ENCODE measurements around the gene CHD9.
"Not testable (repeated sequence)": the region's sequence is repeated elsewhere in the genome, so short reads cannot be mapped to it uniquely, and the experiment has no call there.

Gene CHD9

GRCh38 chr16:53047515-53047914 lies 7.3 kb upstream of the CHD9 start:
- not testable (repeated sequence) for DNase-seq

DNA sequence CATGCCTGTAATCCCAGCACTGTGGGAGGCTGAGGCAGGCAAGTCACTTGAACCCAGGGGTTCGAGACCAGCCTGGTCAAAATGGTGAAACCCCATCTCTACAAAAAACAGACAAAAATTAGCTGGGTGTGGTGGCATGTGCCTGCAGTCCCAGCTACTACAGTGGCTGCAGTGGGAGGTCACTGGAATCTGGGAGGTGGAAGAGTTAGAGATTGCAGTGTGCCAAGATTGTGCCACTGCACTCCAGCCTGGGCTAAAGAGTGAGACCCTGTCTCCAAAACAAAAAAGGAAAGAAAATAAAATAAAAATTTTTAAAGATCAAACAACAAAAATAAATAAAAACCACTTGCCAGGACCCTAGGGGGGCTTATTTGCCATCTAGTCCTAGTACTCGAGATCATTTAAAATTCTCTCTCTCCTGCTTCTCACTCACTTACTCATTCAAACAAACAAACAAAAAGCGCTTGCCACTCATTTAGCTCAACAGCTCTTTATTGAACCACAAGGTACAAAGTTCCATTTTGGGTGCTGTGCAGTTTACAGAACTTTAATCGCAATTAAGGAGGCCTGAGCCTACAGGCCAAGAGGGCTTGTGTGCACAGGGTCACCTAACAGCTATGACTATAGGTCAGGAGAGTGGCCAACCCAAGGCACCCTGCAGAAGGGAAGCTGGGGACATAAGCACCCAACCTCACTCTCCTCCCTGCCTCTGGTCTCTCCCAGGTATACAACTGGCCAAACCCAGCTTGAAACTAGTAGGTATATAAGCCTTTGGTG lies 6.5 kb upstream of the CHD9 start:
- no peak for DNase-seq

DNA sequence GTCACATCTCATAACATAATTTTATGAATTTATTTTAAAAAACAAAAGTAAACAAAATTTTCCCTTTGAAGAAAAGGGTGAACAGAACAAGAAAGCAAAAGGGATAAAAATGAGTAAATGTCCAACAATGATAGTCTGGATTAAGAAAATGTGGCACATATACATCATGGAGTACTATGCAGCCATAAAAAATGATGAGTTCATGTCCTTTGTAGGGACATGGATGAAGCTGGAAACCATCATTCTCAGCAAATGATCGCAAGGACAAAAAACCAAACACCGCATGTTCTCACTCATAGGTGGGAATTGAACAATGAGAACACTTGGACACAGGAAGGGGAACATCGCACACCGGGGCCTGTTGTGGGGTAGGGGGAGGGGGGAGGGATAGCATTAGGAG lies 3.5 kb upstream of the CHD9 start:
- DNase-seq, result not testable (repeated sequence)

GRCh38 chr16:53052519-53053501 lies 2.0 kb upstream of the CHD9 start, which contains the start of gene CHD9NB:
Gene CHD9NB (minus strand): TSS chr16:53052897. CDS start chr16:53044158, 8,739 bp downstream.
- DNase-seq, result no peak

GRCh38 chr16:53053967-53054669 lies 673 bp upstream of the CHD9 start:
- DNase-seq, result no peak

DNA sequence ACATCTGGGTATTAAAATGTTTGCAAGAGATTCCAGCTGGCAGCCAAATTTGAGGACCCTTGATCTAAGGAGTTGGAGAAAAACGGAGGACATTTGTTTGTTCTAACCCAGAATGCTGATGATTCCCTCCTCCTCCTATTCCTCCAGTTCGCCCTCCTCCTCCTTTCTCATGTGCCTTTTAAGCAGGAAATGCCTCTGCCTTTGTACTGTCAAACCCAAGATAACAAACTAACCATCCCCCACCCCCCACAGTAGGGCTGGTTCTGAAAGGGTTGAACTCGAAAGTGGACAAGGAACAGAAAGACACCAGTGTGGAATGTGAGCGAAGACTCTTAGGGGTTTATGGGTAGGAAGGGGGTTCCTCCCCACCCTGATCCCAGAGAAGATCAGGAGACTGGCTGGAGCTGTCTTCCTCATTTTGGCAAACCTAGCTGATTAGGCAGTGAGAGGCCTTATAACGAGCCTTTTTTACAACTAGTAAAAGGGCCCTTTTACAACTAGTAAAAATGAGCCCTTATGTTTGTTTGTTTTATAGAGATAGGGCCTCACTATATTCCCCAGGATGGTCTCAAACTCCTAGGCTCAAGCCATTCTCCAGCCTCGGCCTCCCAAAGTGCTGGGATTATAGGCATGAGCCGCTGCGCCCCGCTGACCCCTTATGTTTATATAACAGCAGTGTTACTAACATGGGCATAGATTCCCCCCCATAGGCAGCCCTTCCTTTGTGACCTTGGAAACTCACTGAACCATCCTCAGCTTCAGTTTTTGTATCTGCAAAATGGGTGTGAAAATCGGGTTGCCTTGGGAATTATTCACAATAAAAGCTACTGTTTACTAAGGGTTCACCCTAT lies 975 bp downstream of the CHD9 start:
- DNase-seq, result no peak

- no peak for DNase-seq
Measured at GRCh38 chr16:53056392-53056881, 1.6 kb downstream of the CHD9 start.

GRCh38 chr16:53057658-53058057 lies 2.9 kb downstream of the CHD9 start:
- DNase-seq, result no peak

DNA sequence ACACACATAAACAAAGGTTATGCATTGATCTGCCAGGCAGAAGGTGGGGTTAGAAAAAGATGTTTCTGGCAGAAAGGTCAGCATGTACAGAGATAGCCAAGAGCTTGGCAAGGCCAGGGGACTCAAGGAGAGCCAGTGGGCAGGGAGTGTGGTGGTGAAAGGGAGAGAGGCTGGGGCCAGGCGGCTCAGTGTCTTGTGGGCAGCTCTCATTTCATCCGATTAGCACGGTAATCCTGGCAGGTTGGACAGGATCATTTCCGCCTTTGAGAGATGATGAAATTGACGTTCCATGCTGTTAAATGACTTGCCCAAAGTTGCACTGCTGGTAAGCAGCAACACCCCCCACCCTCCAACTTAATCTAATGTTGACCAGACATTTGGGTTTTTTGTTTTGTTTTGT lies 3.6 kb downstream of the CHD9 start:
- DNase-seq, result no peak

- DNase-seq, result no peak
Measured at GRCh38 chr16:53058882-53059281, 4.1 kb downstream of the CHD9 start.

- DNase-seq, result no peak
Measured at GRCh38 chr16:53059672-53060071, 4.9 kb downstream of the CHD9 start.

DNA sequence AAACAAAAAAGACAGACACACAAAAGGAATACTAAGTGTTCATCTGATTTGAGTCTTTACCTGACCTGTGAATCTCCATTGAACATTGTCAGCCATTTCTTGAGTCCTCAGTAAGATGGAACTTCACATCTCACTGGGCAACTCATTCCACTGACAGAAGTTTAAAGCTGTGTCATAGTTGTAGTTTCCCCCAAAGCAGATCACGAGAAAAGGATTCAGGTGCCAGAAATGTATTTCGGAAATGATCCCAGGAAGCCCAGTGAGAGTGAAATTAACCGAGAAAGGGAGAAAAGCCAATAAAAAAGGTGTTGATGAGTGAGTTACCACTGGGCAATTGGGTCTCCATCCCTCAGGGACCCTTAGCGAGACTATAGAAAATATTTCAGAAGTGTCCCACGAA lies 6.5 kb downstream of the CHD9 start:
- DNase-seq, result no peak

DNA sequence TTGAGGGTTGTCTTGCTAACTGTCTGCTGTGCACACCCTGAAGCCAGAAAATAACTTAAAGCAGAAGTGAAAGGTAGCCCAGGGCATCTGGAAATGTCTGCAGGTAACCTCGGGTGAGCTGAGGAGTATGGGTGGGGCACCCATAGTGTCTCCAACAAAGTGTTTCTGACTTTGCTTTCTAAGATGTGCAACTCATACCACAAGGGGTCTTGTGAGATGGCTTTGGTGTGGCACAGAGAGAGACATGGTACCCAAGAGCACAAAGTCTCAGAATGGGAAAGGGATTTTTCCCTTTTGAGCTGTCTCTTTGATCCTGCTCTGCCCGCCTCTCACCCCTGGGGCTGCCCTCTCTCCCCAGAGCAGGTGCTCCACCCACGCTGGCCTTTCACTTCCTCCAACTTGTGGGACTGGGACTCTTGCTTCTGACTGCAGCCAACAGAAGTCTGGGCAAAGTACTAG lies 6.9 kb downstream of the CHD9 start:
- no peak for DNase-seq

- DNase-seq, result no peak
Measured at GRCh38 chr16:53064081-53064578, 9.3 kb downstream of the CHD9 start.

DNA sequence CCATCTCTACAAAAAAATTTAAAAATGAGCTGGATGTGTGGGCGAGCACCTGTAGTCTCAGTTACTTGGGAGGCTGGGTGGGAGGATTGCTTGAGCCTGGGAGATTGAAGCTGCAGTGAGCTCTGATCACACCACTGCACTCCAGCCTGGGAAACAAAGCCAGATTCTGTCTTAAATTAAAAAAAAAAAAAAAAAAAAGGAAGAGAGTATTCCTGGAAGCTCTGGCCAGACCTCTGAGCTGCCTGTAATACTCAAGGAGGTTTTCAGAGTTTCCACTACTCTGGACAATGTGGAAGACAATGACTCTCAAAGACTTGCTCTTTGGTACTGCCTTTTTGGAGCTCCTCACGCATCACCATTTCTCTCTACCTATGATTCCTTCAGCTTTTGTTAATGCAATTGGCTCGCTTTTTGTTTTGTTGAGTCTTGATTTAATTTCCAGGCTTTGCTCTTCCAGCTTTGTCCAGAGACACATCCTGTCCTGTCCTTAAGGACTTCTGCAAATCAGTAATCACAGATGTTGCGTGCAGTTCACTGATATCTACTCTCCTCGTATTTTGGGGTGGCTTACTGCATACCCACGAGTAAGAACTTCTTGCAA lies 10.8 kb downstream of the CHD9 start:
- no peak for DNase-seq

- DNase-seq, result no peak
Measured at GRCh38 chr16:53067675-53068074, 12.9 kb downstream of the CHD9 start.

DNA sequence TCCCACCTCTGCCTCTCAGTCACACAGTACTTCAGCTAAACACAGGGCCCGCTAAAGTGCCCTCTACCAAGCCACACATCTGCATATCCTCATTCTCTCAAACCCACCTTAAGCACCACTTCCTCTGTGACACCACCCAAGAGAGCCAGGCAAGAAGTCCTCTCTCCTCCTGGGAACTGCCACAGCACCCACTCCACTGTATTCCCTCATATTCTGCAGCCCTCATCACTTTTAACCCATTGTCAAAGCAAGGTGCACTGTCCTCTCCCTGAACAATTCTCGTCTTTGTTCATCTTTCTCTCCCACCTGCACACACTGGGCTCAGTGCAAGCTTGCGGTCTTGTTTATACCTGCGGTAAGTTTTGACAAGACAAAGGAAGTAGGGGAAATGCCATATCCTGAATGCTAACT lies 13.6 kb downstream of the CHD9 start:
- DNase-seq, result no peak

GRCh38 chr16:53069772-53070171 lies 15.0 kb downstream of the CHD9 start:
- no peak for DNase-seq

GRCh38 chr16:53071748-53072301 lies 17.0 kb downstream of the CHD9 start:
- no peak for DNase-seq

- no peak for DNase-seq
Measured at GRCh38 chr16:53073022-53073421, 18.2 kb downstream of the CHD9 start.

DNA sequence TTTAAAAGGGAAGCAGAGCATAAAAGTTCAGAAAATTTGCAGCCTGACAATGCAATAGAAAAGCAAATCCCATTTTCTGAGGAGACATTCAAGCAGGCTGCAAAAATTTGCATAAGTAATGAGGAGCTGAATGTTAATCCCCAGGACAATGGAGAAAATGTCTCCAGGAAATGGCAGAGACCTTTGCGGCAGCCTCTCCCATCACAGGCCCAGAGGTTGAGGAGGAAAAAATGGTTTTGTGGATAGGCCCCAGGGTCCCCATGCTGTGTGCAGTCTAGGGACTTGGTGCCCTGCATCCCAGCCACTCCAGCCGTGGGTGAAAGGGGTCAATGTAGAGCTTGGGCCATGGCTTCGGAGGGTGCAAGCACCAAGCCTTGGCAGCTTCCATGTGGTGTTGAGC lies 19.5 kb downstream of the CHD9 start:
- DNase-seq, result not testable (repeated sequence)

Measured in NCI-H774 (cell line).